Mucosa of descending colon (tissue), 3 donors: ENCODE data around the gene ZMAT5. TPM values are rescaled to one million over a fixed set of nuclear protein-coding genes. Genes with fewer than 3 reads are reported as not detected.

Source experiments
- ATAC-seq: fragments of 200-7000 bp; cut with Tn5 transposase; one replicate; pipeline ENCODE4 v1.9.1; 2020; ENCODE audit warnings: mild to moderate bottlenecking, moderate library complexity
- DNase-seq, 3 donors: peaks; one replicate each; pipeline ENCODE4 v3.0.0-alpha.2; 2020
- H3K36me3 ChIP-seq: fragments of 200-600 bp; one replicate; pipeline ENCODE4 v1.8.0; 2021; ENCODE audit warnings: low read depth, mild to moderate bottlenecking
- H3K4me1 ChIP-seq: fragments of 200-600 bp; one replicate; pipeline ENCODE4 v1.8.0; 2021; ENCODE audit warnings: low read depth, mild to moderate bottlenecking
- H3K4me3 ChIP-seq: fragments of 200-600 bp; one replicate; pipeline ENCODE4 v1.8.0; 2021; ENCODE audit warnings: mild to moderate bottlenecking
- H3K9me3 ChIP-seq: fragments of 200-600 bp; one replicate; pipeline ENCODE4 v1.8.0; 2021; ENCODE audit warnings: mild to moderate bottlenecking
- CTCF ChIP-seq: fragments of 200-600 bp; IDR thresholded peaks from one replicate; pipeline ENCODE4 v1.8.0; 2022; ENCODE audit warnings: antibody characterized with exemption, mild to moderate bottlenecking
- intact Hi-C, 2 donors: fragments of 100-400 bp; cut with DNase I in 1 of 2; cut with micrococcal nuclease in 1 of 2; formaldehyde crosslinking; loops; one replicate each; pipeline versions ENCODE4 v1.11.0 to v1.11.1; 2022; cut with DNase I, micrococcal nuclease
- total RNA-seq, 3 donors: library from RNA; stranded (reverse); fragmentation: NEBNext Ultra II Directional in 2 of 3; extraction: Animal tissue kit (Norgen Biotek cat#: 25700) in 2 of 3; gene quantifications; one replicate each; pipeline versions ENCODE4 v1.2.1 to v1.2.4, GENCODE V29; 2021 to 2023
- donor health status: DM: no; HTN: no; CAD: no; lungs with moderate emphysema.
- donor health status: DM: no; HTN: no; CAD: no.
- donor health status: DM: no; HTN: yes; CAD: no.

The ZMAT5 gene
- total RNA-seq, 3 donors from 2014 or later, result 12.3 to 19.5 (median 16.1) TPM

- no peaks in the 10 kb centered on the region for H3K36me3 ChIP-seq
- H3K4me1 ChIP-seq, result no peaks in the 10 kb centered on the region
- no peak for TF ChIP-seq CTCF
- DNase-seq (no peak), ATAC-seq (no peak)
- no peak overlapping the region for H3K4me3 ChIP-seq
- intact Hi-C loops, result no loop called here
- no peaks in the 10 kb centered on the region for H3K9me3 ChIP-seq
Measured at GRCh38 chr22:29742326-29742725, 24.5 kb downstream of the ZMAT5 start.

- H3K9me3 ChIP-seq, result no peaks in the 10 kb centered on the region
- H3K36me3 ChIP-seq, result no peaks in the 10 kb centered on the region
- TF ChIP-seq CTCF, result no peak
- no peak overlapping the region for H3K4me3 ChIP-seq
- H3K4me1 ChIP-seq, result no peaks in the 10 kb centered on the region
- ATAC-seq (no peak), DNase-seq (no peak)
- intact Hi-C loops, result no loop called here
Measured at GRCh38 chr22:29741926-29742325, 24.9 kb downstream of the ZMAT5 start.

GRCh38 chr22:29740216-29740615, 26.6 kb downstream of the ZMAT5 start:
- ATAC-seq, result no peak
- TF ChIP-seq CTCF, result no peak
- Histone ChIP-seq H3K4me3 (no peak overlapping the region), H3K4me1 (no peaks in the 10 kb centered on the region), H3K9me3 (no peaks in the 10 kb centered on the region), H3K36me3 (no peaks in the 10 kb centered on the region)
- DNase-seq, result no peak
- intact Hi-C loops, result no loop called here

- H3K36me3 ChIP-seq, result no peaks in the 10 kb centered on the region
- TF ChIP-seq CTCF, result no peak
- no peak overlapping the region for H3K4me3 ChIP-seq
- intact Hi-C loops, result no loop called here
- H3K9me3 ChIP-seq, result no peaks in the 10 kb centered on the region
- no peak for ATAC-seq
- H3K4me1 ChIP-seq, result no peaks in the 10 kb centered on the region
- no peak for DNase-seq
Measured at GRCh38 chr22:29739346-29739875, 27.4 kb downstream of the ZMAT5 start.

GRCh38 chr22:29738118-29738815, 28.5 kb downstream of the ZMAT5 start:
- Histone ChIP-seq H3K4me1 (no peaks in the 10 kb centered on the region), H3K9me3 (no peaks in the 10 kb centered on the region), H3K36me3 (no peaks in the 10 kb centered on the region), H3K4me3 (no peak overlapping the region)
- TF ChIP-seq CTCF, result no peak
- ATAC-seq, result no peak
- intact Hi-C loops, result no loop called here
- DNase-seq, result no peak
